ENCODE results near the gene ZNF592. TPM values are rescaled to one million over a fixed set of nuclear protein-coding genes. Genes with fewer than 3 reads are reported as not detected.

Gene ZNF592
- total and polyA plus RNA-seq, 2 experiments from 2014 or later = 14.4 to 17.6 TPM

- Histone ChIP-seq H4K20me1 (ENCODE audit: insufficient read depth, poor library complexity, severe bottlenecking) (no peaks in the 10 kb centered on the region), H3K4me3 (peak within 1 kb of the TSS; percentile 20), H3K27ac (peak within 1 kb of the TSS; percentile 99), H2AFZ (peak within 1 kb of the TSS; percentile 59), H3K9me3 (ENCODE audit: low read depth) (no peaks in the 10 kb centered on the region), H3K79me2 (peaks cover 30% of the 10 kb centered on the region), H3K9me2 (replicated peaks; ENCODE audit: insufficient read depth) (no peaks in the 10 kb centered on the region), H3K27me3 (no peaks in the 10 kb centered on the region), H3K36me3 (replicated peaks; ENCODE audit: insufficient read depth, low read depth) (no peaks in the 10 kb centered on the region), H3K4me1 (ENCODE audit: insufficient read depth) (peaks cover 29% of the 10 kb centered on the region), H3K4me2 (peak within 1 kb of the TSS; percentile 67)
- WGBS (ENCODE audit: low lambda C conversion rate, missing lambda C conversion rate) = 39% methylated on average over 29 of the region's 63 CpGs
- TF ChIP-seq EZH2 (IDR thresholded peaks at IDR 0.05; ENCODE audit: borderline replicate concordance) (no peak), CTCF (IDR thresholded peaks at IDR 0.05; ENCODE audit: poor library complexity) (peak; percentile 29)
- DNase-seq (ENCODE audit: low spot score) = peak; percentile 87
These were observed 68.5 kb downstream of the ZNF592 start, which contains the start of gene ALPK3 for GRCh38 chr15:84816694-84817465. Gene ALPK3 (plus strand): TSS chr15:84817356. CDS start chr15:84817453, 97 bp downstream.

DNA sequence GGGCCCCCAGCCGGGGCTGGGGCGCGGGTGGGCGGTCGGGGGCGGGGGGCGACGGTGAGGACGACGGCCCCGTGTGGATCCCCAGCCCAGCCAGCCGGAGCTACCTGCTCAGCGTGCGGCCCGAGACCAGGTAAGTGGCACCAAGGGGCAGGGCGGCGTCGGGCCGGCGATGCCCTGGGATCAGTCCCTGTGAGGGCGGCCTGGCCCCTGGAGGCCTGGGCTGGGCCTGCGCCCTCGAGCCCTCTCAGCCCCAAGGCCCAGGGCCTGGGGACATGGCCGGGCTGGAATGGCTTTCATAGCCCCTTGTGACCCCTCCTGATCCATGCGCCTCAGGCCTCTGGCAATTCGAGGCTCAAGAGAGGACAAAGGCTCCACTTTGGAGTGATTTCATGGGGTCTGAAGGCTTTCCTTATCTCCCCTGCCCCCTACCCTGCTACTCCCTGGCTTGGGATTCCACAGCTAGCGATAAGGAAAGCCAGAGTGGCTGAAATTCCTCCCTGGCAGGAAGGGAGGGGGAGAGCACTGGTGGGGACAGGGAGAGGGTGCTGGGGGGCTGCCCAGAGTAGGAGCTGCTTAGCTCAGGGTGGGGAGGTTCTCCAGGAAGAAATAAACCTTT, 69.2 kb downstream of the ZNF592 start:
- no peak for TF ChIP-seq CTCF (IDR thresholded peaks at IDR 0.05; ENCODE audit: poor library complexity)
- no peak for TF ChIP-seq EZH2phosphoT487 (IDR thresholded peaks at IDR 0.05; ENCODE audit: low read depth, severe bottlenecking, unreplicated experiment)
- no peak for TF ChIP-seq EZH2 (IDR thresholded peaks at IDR 0.05; ENCODE audit: borderline replicate concordance)
- H4K20me1 ChIP-seq (ENCODE audit: insufficient read depth, poor library complexity, severe bottlenecking) = no peaks in the 10 kb centered on the region
- no peaks in the 10 kb centered on the region for H3K36me3 ChIP-seq (replicated peaks; ENCODE audit: insufficient read depth, low read depth)
- no peaks in the 10 kb centered on the region for H3K27me3 ChIP-seq
- DNase-seq (ENCODE audit: low spot score) = peak; percentile 67
- peak overlapping the region; percentile 67 for H3K4me2 ChIP-seq
- peak overlapping the region; percentile 20 for H3K4me3 ChIP-seq
- no peaks in the 10 kb centered on the region for H3K9me2 ChIP-seq (replicated peaks; ENCODE audit: insufficient read depth)
- WGBS (ENCODE audit: low lambda C conversion rate, missing lambda C conversion rate) = 32% methylated on average over 9 of the region's 27 CpGs
- H3K27ac ChIP-seq = peak overlapping the region; percentile 99
- H3K4me1 ChIP-seq (ENCODE audit: insufficient read depth) = peaks cover 29% of the 10 kb centered on the region
- peaks cover 37% of the 10 kb centered on the region for H3K79me2 ChIP-seq
- peak overlapping the region; percentile 59 for H2AFZ ChIP-seq
- H3K9me3 ChIP-seq (ENCODE audit: low read depth) = no peaks in the 10 kb centered on the region

DNA sequence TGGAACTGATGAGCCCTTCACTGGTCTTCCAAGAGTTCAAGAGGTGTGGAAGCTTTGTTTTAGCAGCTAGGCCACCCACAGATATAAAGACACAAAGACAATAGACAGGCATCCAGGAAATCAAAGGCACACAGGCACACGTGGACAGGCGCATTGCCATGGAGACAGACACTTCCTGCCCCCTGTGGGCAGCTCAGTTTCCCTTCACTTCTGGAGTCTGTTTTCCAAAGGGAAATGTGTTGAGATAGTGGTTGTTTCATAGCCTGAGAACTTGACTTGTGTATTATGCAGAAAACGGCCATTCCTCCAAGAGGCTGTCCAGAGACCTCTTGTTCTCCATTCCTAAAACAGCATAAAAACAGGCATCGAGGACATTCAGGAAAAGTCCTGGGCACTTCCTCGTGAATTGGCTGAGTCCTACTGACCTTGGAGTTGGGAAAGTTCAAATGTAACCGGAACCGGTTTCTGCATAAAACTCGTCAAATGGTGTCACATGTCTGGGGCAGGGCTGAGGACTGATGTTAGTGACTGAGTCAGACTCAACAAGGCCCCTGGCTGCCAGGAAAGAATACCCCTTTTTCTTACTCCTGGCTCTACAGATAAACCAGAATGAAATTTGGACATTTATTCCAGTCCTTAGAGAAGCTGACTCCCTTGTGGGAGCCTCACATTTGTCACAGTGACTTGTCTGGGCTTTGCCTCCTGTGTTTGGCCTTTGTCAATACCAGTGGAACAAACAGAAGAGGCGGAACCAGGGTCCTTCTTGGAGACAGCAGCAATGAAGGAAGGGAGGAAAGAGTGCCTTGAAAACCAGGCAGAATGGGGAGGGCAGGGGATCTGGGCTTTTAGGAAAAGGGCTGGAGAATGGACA, 70.1 kb downstream of the ZNF592 start:
- WGBS (ENCODE audit: low lambda C conversion rate, missing lambda C conversion rate) = 29% methylated on average over 9 of the region's 9 CpGs
- H3K4me3 ChIP-seq = peak overlapping the region; percentile 20

More for the DNA sequence above, 70.1 kb downstream of the ZNF592 start:
- TF ChIP-seq CTCF (IDR thresholded peaks at IDR 0.05; ENCODE audit: poor library complexity) (no peak), EZH2 (IDR thresholded peaks at IDR 0.05; ENCODE audit: borderline replicate concordance) (no peak)
- H3K79me2 ChIP-seq = peaks cover 45% of the 10 kb centered on the region
- no peaks in the 10 kb centered on the region for H3K9me2 ChIP-seq (replicated peaks; ENCODE audit: insufficient read depth)
- peak overlapping the region; percentile 2 for H2AFZ ChIP-seq
- H3K36me3 ChIP-seq (replicated peaks; ENCODE audit: insufficient read depth, low read depth) = no peaks in the 10 kb centered on the region
- H3K27ac ChIP-seq = peak overlapping the region; percentile 99
- H4K20me1 ChIP-seq (ENCODE audit: insufficient read depth, poor library complexity, severe bottlenecking) = no peaks in the 10 kb centered on the region
- H3K4me2 ChIP-seq = peak overlapping the region; percentile 67
- H3K27me3 ChIP-seq = no peaks in the 10 kb centered on the region
- H3K9me3 ChIP-seq (ENCODE audit: low read depth) = no peaks in the 10 kb centered on the region
- peak; percentile 80 for DNase-seq (ENCODE audit: low spot score)
- H3K4me1 ChIP-seq (ENCODE audit: insufficient read depth) = peaks cover 30% of the 10 kb centered on the region

Measured in hepatocyte (in vitro differentiated cells).